Measurements from ENCODE around the gene MYO1A. TPM values are rescaled to one million over a fixed set of nuclear protein-coding genes. Genes with fewer than 3 reads are reported as not detected.
"Not testable (repeated sequence)": the region's sequence is repeated elsewhere in the genome, so short reads cannot be mapped to it uniquely, and the experiment has no call there.

Gene MYO1A
- total RNA-seq, 4 donors from 2014 or later, result 94.1 to 1,001 (median 802) TPM

DNA sequence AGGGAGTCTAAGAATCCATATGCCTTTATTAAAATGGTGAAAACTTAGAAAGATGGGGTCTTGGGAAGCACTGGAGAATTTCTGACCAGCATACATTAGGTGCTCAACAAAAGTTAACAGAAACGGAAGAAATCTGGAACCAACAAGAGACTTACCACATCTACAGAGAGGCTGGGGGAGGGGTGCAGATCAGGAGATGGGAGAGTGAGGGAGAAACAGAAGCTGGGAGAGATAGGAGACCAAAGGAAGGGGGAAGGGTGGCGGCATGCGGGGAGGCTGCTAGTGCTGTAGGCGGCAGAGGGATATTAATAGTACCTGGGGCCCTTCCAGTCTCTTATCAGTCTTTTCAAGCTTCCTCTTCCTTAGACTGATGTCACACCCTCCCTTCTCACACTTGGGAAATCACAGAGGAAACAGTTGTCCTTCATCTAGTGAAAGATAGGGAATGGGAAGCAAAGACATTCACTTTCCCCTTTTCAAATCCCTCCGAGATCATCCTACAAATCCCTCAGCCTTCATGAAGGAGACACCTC, 61.7 kb downstream of the MYO1A start:
- H3K36me3 ChIP-seq, result no peaks in the 10 kb centered on the region
- no peaks in the 10 kb centered on the region for H3K27me3 ChIP-seq
- TF ChIP-seq, protein P1, sequence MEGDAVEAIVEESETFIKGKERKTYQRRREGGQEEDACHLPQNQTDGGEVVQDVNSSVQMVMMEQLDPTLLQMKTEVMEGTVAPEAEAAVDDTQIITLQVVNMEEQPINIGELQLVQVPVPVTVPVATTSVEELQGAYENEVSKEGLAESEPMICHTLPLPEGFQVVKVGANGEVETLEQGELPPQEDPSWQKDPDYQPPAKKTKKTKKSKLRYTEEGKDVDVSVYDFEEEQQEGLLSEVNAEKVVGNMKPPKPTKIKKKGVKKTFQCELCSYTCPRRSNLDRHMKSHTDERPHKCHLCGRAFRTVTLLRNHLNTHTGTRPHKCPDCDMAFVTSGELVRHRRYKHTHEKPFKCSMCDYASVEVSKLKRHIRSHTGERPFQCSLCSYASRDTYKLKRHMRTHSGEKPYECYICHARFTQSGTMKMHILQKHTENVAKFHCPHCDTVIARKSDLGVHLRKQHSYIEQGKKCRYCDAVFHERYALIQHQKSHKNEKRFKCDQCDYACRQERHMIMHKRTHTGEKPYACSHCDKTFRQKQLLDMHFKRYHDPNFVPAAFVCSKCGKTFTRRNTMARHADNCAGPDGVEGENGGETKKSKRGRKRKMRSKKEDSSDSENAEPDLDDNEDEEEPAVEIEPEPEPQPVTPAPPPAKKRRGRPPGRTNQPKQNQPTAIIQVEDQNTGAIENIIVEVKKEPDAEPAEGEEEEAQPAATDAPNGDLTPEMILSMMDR (IDR thresholded peaks at IDR 0.05), result no peak
- no peak for TF ChIP-seq POLR2A (IDR thresholded peaks at IDR 0.05)
- no peaks in the 10 kb centered on the region for H3K9me3 ChIP-seq
- peaks cover 0 to 20% (median 0%) of the 10 kb centered on the region in 4 donors for H3K4me1 ChIP-seq
- DNase-seq, result no peak
- no peak overlapping the region for H3K4me3 ChIP-seq
- no peak overlapping the region for H3K27ac ChIP-seq

DNA sequence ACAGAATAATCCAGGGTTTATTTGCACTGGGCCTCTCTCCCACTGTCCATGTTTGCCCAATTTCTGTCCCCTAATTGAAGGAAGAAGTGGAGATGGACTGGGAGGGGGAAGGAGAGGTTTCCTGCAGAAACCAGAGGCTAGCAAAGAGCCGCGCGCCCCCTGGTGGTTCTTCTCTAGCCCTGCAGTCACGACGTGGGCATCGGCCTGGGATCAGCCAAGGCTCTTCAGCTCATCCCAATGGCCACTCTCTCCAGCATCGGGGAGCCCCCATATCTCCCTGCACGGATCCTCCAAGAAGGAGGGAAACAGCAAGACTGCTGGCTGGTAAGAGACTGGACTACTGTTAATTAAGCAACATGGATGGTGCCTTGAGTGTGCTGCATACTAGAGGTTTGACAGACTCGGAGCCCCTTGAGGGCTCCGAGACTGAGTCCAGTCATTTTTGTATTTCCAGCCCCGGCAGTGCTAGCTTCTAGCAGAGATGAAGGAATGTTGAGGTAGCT, 62.3 kb downstream of the MYO1A start:
- Histone ChIP-seq H3K4me3 (no peak overlapping the region), H3K27ac (no peak overlapping the region), H3K27me3 (no peaks in the 10 kb centered on the region), H3K4me1 (peaks cover 0 to 20% (median 0%) of the 10 kb centered on the region in 4 donors), H3K9me3 (no peaks in the 10 kb centered on the region), H3K36me3 (no peaks in the 10 kb centered on the region)
- no peak for TF ChIP-seq POLR2A (IDR thresholded peaks at IDR 0.05)
- TF ChIP-seq, protein P1 (IDR thresholded peaks at IDR 0.05), result peak; percentile 86 to 95 (median 87)
- DNase-seq, result peak; percentile 66 to 87 (median 84)

DNA sequence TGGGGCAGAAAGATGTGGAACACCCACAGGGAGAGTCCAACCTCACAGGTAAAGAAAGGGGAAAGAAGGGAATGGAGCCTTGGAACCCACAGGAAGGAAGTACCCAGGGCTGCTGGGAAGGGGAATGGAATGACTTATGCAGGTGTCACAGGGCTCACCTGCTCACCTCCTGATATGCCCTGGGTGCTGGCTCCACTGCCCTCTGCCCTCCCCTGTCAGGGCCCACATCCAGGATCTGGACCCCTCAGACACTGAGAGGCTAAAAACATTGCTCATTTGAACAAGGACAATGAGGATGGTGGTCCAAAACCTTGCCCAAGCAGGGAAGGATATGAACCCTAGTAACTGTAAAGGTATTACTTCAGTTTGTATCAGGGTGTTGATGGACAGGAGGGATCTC, 62.9 kb downstream of the MYO1A start:
- no peak for DNase-seq
- Histone ChIP-seq H3K4me1 (peaks cover 0 to 20% (median 0%) of the 10 kb centered on the region in 4 donors), H3K27me3 (no peaks in the 10 kb centered on the region), H3K27ac (no peak overlapping the region), H3K4me3 (no peak overlapping the region), H3K36me3 (no peaks in the 10 kb centered on the region), H3K9me3 (no peaks in the 10 kb centered on the region)
- TF ChIP-seq POLR2A (IDR thresholded peaks at IDR 0.05), result no peak
- TF ChIP-seq, protein P1 (IDR thresholded peaks at IDR 0.05), result no peak

DNA sequence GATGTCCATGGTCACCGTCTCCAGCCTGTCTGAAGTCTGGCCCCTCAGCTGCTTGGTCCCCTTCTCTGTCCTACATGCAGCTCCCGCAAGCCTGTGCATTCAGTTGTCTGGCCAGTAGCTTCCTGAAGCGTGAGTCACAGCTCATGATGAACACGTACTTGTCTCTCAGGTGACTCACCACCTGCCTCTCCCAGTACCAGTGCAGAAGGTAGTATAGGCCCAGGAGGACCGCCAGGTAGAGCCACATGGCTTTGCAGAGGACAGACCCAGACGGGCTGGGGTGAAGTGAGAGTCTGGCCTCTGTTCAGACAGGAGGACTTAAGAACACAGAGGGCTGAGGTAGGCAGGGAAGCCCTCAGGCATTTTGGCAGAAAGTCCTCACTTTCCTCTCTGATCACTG, 64.2 kb downstream of the MYO1A start:
- not testable (repeated sequence) for H3K9me3 ChIP-seq, H3K27ac ChIP-seq, H3K36me3 ChIP-seq, H3K4me1 ChIP-seq, H3K27me3 ChIP-seq, H3K4me3 ChIP-seq
- TF ChIP-seq, protein P1 (IDR thresholded peaks at IDR 0.05), result peak in 2 of 6 experiments; percentile 17 to 21
- DNase-seq, result peak in 1 of 3 donors; percentile 81

DNA sequence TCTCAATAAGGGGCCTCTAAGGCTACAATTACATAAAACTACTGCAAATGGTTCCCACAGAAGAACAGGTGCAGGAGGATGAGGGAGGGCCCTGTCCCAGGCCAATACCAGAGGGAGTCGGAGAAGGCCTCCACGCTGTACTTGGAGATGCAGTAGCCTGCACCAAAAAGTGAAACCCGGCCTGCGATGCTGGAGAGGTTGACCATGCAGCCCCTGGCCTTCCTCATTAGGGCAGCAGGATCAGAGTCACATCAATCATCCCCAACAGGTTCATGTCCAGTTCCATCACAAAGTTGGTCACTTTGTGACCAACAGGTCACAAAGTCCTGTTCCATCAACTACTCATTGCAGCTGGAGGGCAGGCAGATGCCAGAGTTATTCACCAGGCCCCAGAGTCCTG, 66.5 kb downstream of the MYO1A start:
- no peak overlapping the region for H3K4me3 ChIP-seq
- TF ChIP-seq, protein P1 (IDR thresholded peaks at IDR 0.05), result no peak
- TF ChIP-seq POLR2A (IDR thresholded peaks at IDR 0.05), result no peak

DNA sequence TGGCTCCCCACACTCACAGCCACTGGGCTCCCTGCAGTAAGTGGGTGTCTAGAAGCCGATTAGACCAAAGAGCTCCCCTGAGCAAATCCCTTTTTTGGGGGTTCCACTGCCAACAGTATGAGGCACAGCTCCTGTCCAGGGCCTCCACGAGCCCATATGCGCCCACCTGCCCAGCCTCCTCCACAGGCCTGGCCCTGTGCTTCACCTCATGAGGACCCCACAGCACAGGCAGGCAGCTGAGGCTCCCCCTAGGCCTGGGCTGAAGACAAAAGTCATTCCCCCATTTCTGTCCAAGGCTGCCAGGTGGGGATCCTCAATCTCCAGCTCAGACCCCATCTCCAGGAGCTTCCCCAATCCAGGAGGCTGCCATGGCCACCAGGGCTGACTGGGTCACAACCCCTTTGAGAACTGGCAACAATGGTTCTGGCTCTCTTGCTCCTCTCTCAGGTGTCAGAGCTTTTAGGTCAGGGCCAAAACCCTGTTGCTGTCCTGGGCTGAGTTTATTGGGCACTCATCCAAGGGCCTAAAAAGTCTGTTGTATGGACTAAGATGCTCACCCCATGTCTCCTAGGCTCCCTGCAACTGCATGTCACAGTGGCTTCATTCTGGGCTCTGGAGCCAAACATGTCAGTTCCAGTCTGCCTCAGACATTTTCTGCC, 67.2 kb downstream of the MYO1A start:
- not testable (repeated sequence) for H3K27ac ChIP-seq, H3K4me3 ChIP-seq, H3K27me3 ChIP-seq

More for the DNA sequence above, 66.5 kb downstream of the MYO1A start:
- H3K36me3 ChIP-seq, result no peaks in the 10 kb centered on the region
- DNase-seq, result no peak
- no peaks in the 10 kb centered on the region for H3K27me3 ChIP-seq
- H3K27ac ChIP-seq, result no peak overlapping the region
- H3K4me1 ChIP-seq, result peaks cover 0 to 10% (median 0%) of the 10 kb centered on the region in 4 donors
- no peaks in the 10 kb centered on the region for H3K9me3 ChIP-seq

More for the DNA sequence above, 67.2 kb downstream of the MYO1A start:
- not testable (repeated sequence) for H3K4me1 ChIP-seq, H3K9me3 ChIP-seq, DNase-seq, H3K36me3 ChIP-seq
